ENCODE measurements around the gene CLIC5. TPM values are rescaled to one million over a fixed set of nuclear protein-coding genes. Genes with fewer than 3 reads are reported as not detected.

Gene CLIC5
- total RNA-seq, 3 donors from 2014 or later, result 1.5 to 2.9 (median 1.6) TPM

GRCh38 chr6:46022106-46022948, 6.7 kb upstream of the CLIC5 start:
- Mint-ChIP-seq H3K4me3 (no peak overlapping the region), H3K36me3 (ENCODE audit: insufficient read depth) (no peaks in the 10 kb centered on the region), H3K9me3 (no peaks in the 10 kb centered on the region), H3K27me3 (ENCODE audit: low read depth) (peaks cover 3% of the 10 kb centered on the region), H3K4me1 (ENCODE audit: low read depth) (peaks cover 4% of the 10 kb centered on the region)
- no peak for DNase-seq
- peak; percentile 73 to 83 for ATAC-seq

GRCh38 chr6:46017726-46018125, 2.1 kb upstream of the CLIC5 start:
- Mint-ChIP-seq H3K27me3 (ENCODE audit: low read depth) (peaks cover 9% of the 10 kb centered on the region), H3K4me3 (no peak overlapping the region), H3K4me1 (ENCODE audit: low read depth) (peaks cover 33% of the 10 kb centered on the region), H3K36me3 (ENCODE audit: insufficient read depth) (no peaks in the 10 kb centered on the region), H3K9me3 (no peaks in the 10 kb centered on the region)
- DNase-seq, result no peak
- ATAC-seq, result no peak

GRCh38 chr6:46016063-46016608, 476 bp upstream of the CLIC5 start:
- no peak for DNase-seq

GRCh38 chr6:46014511-46015118, 1.0 kb downstream of the CLIC5 start:
- Mint-ChIP-seq H3K9me3 (no peaks in the 10 kb centered on the region), H3K27me3 (ENCODE audit: low read depth) (peaks cover 7% of the 10 kb centered on the region), H3K36me3 (ENCODE audit: insufficient read depth) (no peaks in the 10 kb centered on the region), H3K4me1 (ENCODE audit: low read depth) (peaks cover 60% of the 10 kb centered on the region), H3K4me3 (peak overlapping the region; percentile 80)
- DNase-seq (peak; percentile 5), ATAC-seq (peak in 1 of 2 donors; percentile 9)

More at GRCh38 chr6:46016063-46016608, 476 bp upstream of the CLIC5 start:
- peaks cover 45% of the 10 kb centered on the region for H3K4me1 Mint-ChIP-seq (ENCODE audit: low read depth)
- H3K36me3 Mint-ChIP-seq (ENCODE audit: insufficient read depth), result no peaks in the 10 kb centered on the region
- H3K27me3 Mint-ChIP-seq (ENCODE audit: low read depth), result peaks cover 7% of the 10 kb centered on the region
- ATAC-seq, result no peak
- peak overlapping the region; percentile 69 for H3K4me3 Mint-ChIP-seq
- H3K9me3 Mint-ChIP-seq, result no peaks in the 10 kb centered on the region

GRCh38 chr6:46014046-46014445, 1.6 kb downstream of the CLIC5 start:
- Mint-ChIP-seq H3K27me3 (ENCODE audit: low read depth) (peaks cover 7% of the 10 kb centered on the region), H3K4me1 (ENCODE audit: low read depth) (peaks cover 63% of the 10 kb centered on the region), H3K36me3 (ENCODE audit: insufficient read depth) (no peaks in the 10 kb centered on the region), H3K9me3 (no peaks in the 10 kb centered on the region), H3K4me3 (peak overlapping the region; percentile 80)
- DNase-seq (no peak), ATAC-seq (peak; percentile 12 to 25)

GRCh38 chr6:46013639-46014038, 2.0 kb downstream of the CLIC5 start:
- no peaks in the 10 kb centered on the region for H3K9me3 Mint-ChIP-seq
- ATAC-seq (no peak), DNase-seq (no peak)
- H3K27me3 Mint-ChIP-seq (ENCODE audit: low read depth), result peaks cover 7% of the 10 kb centered on the region
- H3K4me1 Mint-ChIP-seq (ENCODE audit: low read depth), result peaks cover 63% of the 10 kb centered on the region
- peak overlapping the region; percentile 80 for H3K4me3 Mint-ChIP-seq
- no peaks in the 10 kb centered on the region for H3K36me3 Mint-ChIP-seq (ENCODE audit: insufficient read depth)

- Mint-ChIP-seq H3K27me3 (ENCODE audit: low read depth) (peaks cover 6% of the 10 kb centered on the region), H3K4me3 (no peak overlapping the region), H3K4me1 (ENCODE audit: low read depth) (peaks cover 63% of the 10 kb centered on the region), H3K36me3 (ENCODE audit: insufficient read depth) (no peaks in the 10 kb centered on the region), H3K9me3 (no peaks in the 10 kb centered on the region)
- ATAC-seq, result no peak
- DNase-seq, result no peak
Measured at GRCh38 chr6:46012834-46013233, 2.8 kb downstream of the CLIC5 start.

GRCh38 chr6:46011188-46012085, 4.2 kb downstream of the CLIC5 start:
- H3K4me1 Mint-ChIP-seq (ENCODE audit: low read depth), result peaks cover 58% of the 10 kb centered on the region
- peak; percentile 88 to 90 for ATAC-seq
- H3K27me3 Mint-ChIP-seq (ENCODE audit: low read depth), result peaks cover under 1% of the 10 kb centered on the region
- peak overlapping the region; percentile 66 for H3K4me3 Mint-ChIP-seq
- no peaks in the 10 kb centered on the region for H3K9me3 Mint-ChIP-seq
- H3K36me3 Mint-ChIP-seq (ENCODE audit: insufficient read depth), result no peaks in the 10 kb centered on the region
- peak; percentile 49 for DNase-seq

- DNase-seq (no peak), ATAC-seq (peak in 1 of 2 donors; percentile 1)
- Mint-ChIP-seq H3K4me3 (peak overlapping the region; percentile 66), H3K36me3 (ENCODE audit: insufficient read depth) (no peaks in the 10 kb centered on the region), H3K9me3 (no peaks in the 10 kb centered on the region), H3K27me3 (ENCODE audit: low read depth) (no peaks in the 10 kb centered on the region), H3K4me1 (ENCODE audit: low read depth) (peaks cover 56% of the 10 kb centered on the region)
Measured at GRCh38 chr6:46010771-46011170, 4.9 kb downstream of the CLIC5 start.

- H3K27me3 Mint-ChIP-seq (ENCODE audit: low read depth), result no peaks in the 10 kb centered on the region
- H3K9me3 Mint-ChIP-seq, result no peaks in the 10 kb centered on the region
- no peaks in the 10 kb centered on the region for H3K36me3 Mint-ChIP-seq (ENCODE audit: insufficient read depth)
- no peak for DNase-seq
- no peak for ATAC-seq
- no peak overlapping the region for H3K4me3 Mint-ChIP-seq
- peaks cover 56% of the 10 kb centered on the region for H3K4me1 Mint-ChIP-seq (ENCODE audit: low read depth)
Measured at GRCh38 chr6:46010270-46010669, 5.4 kb downstream of the CLIC5 start.

GRCh38 chr6:46002264-46002663, 13.4 kb downstream of the CLIC5 start:
- Mint-ChIP-seq H3K4me3 (no peak overlapping the region), H3K4me1 (ENCODE audit: low read depth) (no peaks in the 10 kb centered on the region), H3K9me3 (no peaks in the 10 kb centered on the region), H3K27me3 (ENCODE audit: low read depth) (no peaks in the 10 kb centered on the region), H3K36me3 (ENCODE audit: insufficient read depth) (no peaks in the 10 kb centered on the region)
- no peak for ATAC-seq
- DNase-seq, result no peak

- Mint-ChIP-seq H3K4me3 (no peak overlapping the region), H3K27me3 (ENCODE audit: low read depth) (no peaks in the 10 kb centered on the region), H3K4me1 (ENCODE audit: low read depth) (no peaks in the 10 kb centered on the region), H3K9me3 (no peaks in the 10 kb centered on the region), H3K36me3 (ENCODE audit: insufficient read depth) (no peaks in the 10 kb centered on the region)
- DNase-seq, result no peak
- ATAC-seq, result no peak
Measured at GRCh38 chr6:46000905-46001304, 14.8 kb downstream of the CLIC5 start.

GRCh38 chr6:45998524-45998923, 17.1 kb downstream of the CLIC5 start:
- Mint-ChIP-seq H3K4me1 (ENCODE audit: low read depth) (no peaks in the 10 kb centered on the region), H3K9me3 (no peaks in the 10 kb centered on the region), H3K4me3 (no peak overlapping the region), H3K36me3 (ENCODE audit: insufficient read depth) (no peaks in the 10 kb centered on the region), H3K27me3 (ENCODE audit: low read depth) (no peaks in the 10 kb centered on the region)
- DNase-seq, result no peak
- ATAC-seq, result no peak
